ENCODE data around the gene EDN1.

DNA sequence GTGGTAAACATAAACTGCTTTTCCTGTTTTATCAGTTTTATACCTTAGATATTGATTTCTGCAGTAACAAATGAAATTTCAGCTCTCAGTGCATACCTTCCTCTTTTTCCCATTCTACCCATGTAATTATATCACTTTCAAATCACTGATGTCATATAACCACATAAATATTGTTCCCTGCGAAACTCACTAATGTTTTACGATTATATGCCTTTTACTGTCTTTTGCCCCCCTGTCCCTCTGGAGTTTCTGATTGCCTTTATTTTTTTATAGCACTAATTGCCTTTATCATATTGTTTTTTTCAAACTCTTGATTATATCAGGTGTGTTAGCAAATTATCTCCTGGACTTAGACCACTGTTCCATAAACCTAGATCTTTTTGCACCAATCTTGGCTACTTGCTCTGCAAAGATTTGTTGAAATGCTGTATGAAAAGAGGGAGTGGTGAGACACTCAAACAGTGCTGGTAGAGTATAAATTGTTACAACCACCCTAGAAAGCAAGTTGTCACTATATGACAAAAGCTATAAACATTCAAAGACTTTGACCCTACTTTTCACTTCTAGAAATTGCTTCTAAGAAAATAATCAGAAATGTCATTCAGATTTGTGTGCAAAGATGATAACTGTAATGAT lies 29.6 kb upstream of the EDN1 start:
- TF ChIP-seq, protein P1, sequence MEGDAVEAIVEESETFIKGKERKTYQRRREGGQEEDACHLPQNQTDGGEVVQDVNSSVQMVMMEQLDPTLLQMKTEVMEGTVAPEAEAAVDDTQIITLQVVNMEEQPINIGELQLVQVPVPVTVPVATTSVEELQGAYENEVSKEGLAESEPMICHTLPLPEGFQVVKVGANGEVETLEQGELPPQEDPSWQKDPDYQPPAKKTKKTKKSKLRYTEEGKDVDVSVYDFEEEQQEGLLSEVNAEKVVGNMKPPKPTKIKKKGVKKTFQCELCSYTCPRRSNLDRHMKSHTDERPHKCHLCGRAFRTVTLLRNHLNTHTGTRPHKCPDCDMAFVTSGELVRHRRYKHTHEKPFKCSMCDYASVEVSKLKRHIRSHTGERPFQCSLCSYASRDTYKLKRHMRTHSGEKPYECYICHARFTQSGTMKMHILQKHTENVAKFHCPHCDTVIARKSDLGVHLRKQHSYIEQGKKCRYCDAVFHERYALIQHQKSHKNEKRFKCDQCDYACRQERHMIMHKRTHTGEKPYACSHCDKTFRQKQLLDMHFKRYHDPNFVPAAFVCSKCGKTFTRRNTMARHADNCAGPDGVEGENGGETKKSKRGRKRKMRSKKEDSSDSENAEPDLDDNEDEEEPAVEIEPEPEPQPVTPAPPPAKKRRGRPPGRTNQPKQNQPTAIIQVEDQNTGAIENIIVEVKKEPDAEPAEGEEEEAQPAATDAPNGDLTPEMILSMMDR (conservative IDR thresholded peaks at IDR 0.05 in 1 of 2, IDR thresholded peaks at IDR 0.05 in 1 of 2; ENCODE audit: low read depth in 1 of 2, low read length in 2 of 2), result no peak
- no peak for TF ChIP-seq EZH2 (IDR thresholded peaks at IDR 0.05; ENCODE audit: low read length, missing control alignments)

Measured in fibroblast of lung (primary cell).